Amniotic epithelial cell (primary cell): ENCODE measurements around the gene ZNF343.

Experiments
- DNase-seq: peaks from one replicate; pipeline ENCODE4 v3.0.0-alpha.2; 2010; ENCODE audit warnings: low read depth

Gene ZNF343

DNA sequence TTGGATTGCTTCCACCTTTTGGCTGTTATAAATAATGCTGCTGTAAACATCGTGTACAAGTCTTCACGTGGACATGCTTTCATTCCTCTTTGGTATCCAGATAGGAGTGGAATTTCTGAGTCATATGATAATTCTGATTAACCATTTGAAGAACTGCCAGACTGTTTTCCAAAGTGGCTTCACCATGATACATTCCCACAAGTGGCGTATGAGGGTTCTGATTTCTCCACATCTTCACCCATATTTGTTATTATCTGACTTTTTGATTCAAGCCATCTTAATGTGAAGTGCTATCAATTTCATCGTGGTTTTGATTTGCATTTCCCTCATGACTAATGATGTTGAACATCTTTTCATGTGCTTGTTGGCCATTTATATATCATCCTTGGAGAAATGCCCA is 35.2 kb downstream of the ZNF343 start:
- DNase-seq: peak; percentile 98

DNA sequence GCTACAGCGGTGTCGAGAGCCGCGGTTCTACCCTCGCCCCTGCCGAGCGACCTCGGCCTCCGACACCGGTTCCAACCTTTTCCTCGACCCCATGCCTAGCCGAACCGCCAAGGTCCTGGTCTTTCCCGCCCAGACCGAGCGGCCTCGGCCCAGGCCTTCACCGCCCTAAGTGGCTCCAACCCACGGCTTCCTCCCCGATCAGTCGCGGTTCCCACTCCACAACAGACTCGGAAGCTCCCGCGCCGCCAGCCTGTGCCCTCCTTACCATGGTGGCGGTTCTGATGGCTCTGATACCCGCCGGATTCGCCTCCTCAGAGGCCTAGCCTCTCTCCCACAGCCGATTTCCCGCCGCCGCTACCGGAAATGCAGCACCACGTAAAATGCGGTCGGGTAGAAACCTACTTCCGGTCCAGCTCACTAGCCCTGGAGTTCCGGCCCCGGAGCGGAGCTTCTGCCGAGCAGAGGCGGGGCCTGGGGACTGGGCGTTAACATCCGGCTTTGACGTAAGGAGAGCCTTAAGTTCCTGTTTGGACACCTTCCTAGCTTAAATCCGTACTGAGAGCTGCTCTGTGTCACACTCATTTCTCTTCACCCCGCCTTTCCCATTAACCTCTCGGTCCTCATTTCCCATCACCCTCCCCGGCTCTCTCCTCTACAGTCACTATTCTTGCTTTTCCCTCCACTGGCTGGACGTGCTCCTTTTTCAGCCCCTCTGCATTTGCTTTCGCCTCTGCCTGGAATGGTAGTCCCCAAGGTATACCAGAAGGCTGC is 38.1 kb downstream of the ZNF343 start, which contains the start of gene SNRPB:
Gene SNRPB (minus strand): TSS at position 367 of the 771 bp plus-strand sequence. CDS start 99 bp downstream, at position 268.
- DNase-seq: peak; percentile 99

DNA sequence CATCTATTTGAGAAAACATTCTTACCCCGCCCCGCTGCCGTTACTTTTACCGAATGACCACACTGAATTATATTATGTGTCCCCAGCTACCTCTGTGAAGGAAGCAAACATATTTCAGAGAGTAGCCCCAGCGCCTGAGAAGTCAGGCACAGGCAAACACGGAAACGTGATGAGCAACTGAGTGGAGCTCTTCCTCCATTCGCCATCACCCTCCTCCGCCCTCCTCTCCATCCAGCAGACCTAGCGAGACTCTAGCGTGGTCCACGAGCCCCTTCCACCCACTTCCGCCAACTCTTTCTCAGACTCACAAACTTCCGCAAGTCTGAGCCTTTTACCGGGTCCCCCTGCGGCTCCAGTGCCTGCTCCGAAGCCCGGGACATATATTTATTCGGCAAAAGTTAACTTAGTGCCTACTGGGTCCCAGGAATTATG is 38.7 kb downstream of the ZNF343 start:
- peak; percentile 59 for DNase-seq

DNA sequence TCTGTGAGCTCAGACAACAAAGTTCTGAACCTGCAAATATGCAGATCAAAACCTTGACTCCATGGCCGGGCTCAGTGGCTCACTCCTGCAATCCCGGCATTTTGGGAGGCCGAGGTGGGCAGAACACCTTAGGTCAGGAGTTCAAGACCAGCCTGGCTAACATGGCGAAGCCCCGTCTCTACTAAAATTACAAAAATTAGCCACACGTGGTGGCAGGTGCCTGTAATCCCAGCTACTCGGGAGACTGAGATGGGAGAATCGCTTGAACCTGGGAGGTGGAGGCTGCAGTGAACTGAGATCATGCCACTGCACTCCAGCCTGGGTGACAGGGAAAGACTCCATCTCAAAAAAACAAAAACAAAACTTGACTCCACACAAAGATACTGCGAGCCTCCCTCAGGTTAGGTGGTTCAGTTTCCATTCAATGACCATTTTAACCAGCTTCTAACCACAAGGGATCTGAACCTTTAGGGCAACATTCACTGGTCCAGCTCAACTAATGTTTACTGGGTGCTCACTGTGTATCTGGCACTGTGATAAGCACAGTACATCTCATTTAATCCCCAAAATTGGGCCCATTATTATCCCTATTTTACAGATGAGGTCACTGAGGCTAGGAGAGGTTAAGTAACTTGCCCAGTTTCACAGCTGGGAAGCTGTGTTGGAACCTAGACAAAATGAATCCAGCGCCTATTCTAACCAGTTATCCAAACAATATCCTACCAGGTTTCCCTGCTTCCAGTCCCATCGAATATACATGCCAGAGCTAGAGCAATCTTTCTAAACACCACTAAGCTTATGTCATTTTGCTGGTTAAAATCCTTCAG is 39.9 kb downstream of the ZNF343 start:
- peak; percentile 27 for DNase-seq

DNA sequence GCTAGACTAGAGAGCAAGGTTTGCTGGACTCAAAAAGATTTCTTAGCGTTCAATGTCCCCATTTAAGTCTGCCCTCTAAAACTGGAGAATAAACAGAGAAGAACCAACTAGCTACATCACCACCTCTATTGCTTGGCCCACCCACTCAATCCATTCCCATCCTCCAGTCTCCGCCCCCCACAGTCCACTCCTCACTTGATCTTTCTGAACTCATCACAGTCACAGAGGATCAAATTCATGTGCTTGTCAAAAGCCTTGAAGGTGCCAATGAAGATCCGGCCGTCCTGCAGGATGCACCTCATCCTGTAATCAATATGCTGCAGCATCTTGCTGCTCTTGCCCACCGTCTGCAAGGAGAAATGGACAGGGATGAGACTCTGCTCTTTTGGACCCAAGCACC is 41.3 kb downstream of the ZNF343 start:
- no peak for DNase-seq

DNA sequence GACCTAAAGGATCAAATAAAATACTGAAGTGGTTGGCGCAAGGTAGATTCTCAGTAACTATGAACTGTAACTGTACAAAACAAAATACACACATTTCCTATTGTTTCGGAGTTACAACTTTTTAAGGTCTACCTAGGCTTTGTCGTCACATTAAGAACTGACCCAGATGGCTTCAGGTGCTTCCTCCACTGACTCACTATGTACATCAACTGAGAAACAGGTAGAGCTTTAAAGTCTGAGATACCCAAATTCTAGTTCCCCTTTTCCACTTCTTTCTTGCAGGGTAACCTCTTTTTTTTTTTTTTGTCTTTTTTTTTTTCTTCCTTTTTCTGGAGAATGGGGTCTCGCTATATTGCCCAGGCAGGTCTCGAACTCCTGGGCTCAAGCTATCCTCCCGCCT is 43.6 kb downstream of the ZNF343 start:
- no peak for DNase-seq

DNA sequence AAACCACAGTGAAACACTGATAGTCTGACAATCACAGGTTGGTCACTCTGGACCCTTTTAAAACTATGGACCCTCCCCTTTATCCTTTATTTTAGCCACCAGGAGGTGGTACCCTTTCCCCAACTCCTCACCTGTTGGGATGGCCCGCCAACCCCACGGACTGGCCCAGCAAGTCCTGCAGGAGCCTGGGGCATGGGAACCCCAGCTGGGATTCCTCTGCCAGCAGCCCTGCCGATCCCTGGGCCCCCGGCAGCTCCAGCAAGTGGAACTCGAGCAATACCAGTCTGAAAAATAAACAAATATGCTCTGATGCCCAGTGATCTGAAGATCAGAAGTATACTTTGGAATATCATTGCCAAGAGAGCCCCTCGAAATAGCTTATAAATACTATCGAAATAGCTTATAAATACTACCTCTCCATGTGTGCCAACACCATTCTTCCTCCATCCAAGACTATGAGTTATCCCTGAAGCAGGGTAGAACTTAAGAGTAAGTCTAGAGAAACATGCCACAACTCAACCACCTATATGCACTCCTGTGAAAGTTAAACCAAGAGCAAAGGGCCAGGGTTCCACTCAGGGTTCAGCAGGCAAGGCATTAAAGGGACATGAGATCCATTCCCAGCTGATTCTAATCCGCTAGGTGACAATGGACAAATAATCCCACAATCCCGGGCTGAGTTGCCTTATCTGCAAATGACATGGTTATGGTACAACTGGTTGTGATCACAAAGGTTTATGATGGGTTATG is 44.9 kb downstream of the ZNF343 start:
- DNase-seq: no peak

DNA sequence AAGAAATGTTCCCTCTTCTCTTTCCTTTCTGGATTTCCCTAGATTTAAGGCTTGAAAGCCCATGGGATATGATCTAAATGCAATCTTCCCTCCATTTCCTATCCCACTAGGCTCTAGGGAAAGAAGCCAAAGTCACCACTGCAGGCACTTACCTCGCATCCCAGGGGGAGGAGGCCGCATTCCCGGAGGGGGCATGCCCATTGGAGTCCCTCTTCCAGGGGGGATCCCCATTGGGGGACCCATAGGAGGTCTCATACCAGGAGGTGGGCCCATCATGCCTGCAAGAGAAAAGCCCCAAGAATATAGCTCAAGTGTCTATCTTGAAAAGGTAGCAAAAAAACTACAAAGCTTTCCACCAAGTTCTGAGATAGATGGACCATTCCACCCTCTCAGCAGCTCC is 46.2 kb downstream of the ZNF343 start:
- DNase-seq: no peak

DNA sequence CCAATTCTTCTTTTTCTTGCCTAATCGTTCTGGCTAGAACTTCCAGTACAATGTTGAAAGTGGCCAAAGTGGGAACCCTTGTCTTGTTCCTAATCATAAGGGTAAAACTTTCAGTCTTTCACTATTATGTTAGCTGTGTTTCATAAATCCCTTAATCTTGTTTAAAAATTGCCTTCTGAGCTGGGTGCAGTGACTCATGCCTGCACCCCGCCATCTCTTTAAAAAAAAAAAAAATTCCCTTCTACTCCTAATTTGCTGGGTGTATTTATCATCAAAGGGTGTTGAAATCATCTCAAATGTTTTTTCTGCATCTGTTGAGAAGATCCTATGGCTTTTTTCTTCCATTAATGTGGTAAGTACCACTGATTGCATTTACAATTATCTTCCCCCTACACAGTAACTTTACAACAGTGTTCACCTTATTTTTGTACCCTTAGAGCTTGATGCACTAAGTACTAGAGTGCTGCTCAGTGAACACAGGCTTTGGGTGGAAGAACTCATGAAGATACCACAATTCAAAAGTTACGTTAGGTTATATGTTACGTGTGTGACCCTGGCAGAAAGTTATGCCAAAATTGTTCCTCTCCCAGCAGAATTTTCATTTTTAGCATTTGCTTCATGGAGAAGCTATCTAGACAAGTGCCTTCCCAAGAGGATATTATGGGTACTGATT is 47.8 kb downstream of the ZNF343 start:
- DNase-seq: peak; percentile 47

DNA sequence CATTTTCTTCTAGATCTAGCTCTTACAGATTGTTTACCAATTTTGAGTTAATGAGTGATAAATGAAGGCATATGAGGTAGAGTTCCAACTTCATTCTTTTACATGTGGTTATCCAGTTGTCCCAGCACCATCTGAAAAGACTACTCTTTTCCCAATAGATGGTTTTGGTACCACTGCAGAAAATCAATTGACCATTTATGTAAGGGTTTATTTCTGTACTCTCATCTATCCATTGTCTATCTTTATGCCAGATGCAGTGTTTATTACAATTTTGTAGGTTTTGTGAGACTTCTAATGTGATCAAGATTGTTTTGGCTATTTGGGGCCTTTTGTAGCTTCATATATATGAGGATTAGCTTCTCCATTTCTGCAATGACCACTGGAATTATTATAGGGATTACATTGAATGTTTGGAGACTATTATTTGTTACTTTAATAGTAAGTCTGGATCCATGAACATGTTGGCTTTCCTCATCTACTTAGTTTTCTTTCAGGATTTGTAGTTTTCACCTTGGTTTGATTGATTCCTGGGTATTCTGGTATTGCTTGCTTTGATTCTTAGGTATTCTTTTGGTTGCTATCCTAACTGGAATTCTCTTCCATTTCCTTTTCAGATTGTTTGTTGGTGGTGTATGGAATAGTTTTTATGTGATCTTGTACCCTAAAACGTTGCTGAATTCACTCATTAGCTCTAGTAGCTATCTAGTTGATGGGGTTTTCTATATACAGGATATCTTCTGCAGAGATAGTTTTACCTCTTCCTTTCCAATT is 48.5 kb downstream of the ZNF343 start:
- DNase-seq: no peak

DNA sequence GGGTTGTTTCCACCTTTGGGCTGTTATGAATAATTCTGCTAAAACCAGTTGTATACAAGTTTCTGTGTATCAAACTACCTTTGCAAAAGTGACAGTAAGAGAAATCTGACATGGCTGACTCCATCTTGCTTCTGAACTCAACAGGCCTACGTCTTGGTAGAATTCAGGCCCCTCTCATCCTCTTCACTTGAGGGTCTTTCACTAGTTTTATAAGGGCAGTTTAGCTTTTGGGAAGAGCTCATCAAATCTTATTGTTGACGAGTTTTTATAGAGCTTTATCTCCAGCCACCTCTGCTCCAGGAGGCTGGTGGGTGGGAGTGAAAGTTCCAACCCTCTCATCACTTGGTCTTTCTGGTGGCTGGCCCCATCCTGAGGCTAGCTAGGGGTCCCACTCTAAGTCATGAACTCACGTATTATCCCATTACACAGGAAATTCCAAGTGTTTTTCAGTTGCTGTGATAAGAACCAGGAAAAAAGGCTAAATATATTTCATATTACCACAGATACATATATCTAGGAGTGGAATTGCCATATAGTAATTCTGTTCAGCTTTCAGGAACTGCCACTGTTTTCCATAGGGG is 49.7 kb downstream of the ZNF343 start:
- DNase-seq: no peak

DNA sequence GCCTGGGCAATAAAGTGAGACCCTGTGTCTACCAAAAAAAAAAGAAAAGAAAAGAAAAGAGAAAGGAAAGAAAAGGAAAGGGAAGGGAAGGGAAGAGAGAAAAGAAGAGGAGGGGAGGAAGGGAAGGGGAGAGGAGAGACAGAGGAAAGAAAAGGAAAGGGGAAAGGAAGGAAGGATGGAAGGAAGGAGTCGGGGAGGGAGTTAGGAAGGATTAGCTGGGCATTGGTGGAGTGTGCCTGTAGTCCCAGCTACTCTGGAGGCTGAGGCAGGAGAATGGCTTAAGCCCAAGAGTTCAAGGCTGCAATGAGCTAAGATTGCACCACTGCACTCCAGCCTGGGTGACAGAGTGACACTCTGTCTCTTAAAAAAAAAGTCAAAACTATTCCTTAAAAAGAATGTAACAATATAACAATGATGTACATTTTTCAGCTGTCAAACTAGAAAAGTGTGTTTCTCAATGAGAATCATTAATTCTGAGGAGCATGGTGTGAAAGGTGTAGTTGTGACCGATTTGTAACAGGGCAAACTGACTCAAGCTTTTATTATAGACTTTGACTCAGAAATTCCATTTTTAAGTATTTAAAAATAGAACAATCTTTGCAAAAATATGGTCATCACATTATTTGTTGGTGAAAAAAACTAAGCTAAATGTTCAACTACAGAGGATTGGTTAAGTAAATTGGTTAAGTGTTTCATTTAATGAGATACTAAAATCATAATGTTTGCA is 52.8 kb downstream of the ZNF343 start:
- no peak for DNase-seq

DNA sequence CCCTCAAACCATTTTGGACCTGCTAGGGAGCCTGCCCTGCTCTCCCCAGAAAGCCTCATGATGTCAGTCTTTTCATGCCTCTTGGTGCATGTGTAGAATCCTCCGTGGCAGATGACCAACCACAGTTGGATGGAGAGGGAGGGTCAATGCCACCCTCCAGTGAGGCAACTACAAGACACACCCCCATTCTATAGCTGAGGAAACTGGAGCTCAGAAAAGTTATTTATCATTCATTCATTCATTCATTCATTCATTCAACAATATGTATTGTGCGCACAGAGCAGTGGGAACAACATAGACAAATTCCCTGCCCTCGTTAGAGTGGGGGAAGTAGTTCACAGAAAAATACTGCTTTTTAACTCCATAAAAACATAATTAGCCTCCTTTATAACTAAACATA is 54.9 kb downstream of the ZNF343 start:
- no peak for DNase-seq

DNA sequence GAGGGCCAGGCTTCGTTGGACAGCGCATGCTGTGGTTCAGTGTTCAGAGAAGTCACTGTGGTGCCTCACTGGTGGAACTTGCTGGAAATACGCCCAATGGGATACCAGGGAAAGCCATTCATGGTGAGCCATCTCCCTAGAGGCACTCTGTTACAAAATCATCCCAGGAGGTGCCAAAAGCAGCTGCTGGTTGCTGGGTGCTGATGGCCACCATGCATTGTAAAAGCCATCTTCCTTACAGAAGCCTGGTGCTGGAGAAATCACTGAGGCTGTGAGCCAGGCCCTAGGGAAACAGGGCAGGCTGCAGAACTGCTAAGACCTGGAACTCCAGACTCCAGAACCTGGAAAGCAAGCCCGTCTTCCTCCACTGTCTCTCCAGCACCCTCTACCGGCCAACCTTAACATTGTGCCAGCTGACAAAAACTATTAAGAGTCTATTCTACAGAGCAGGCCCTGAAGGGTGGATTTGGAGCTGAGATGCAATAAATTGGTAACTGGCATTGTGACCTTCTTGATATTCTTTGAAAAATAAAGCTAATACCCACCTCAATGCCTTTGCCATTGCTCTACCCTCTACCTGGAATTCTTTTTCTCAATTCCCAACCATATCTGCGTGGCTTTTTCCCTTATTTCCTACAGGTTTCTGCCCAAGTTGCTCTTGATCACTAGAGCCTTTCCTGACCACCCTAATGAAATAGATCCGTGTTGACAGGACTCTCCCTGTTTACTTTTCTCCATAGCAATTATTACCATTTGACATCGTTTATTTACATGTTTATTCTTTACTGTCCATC is 56.6 kb downstream of the ZNF343 start:
- peak; percentile 63 for DNase-seq

DNA sequence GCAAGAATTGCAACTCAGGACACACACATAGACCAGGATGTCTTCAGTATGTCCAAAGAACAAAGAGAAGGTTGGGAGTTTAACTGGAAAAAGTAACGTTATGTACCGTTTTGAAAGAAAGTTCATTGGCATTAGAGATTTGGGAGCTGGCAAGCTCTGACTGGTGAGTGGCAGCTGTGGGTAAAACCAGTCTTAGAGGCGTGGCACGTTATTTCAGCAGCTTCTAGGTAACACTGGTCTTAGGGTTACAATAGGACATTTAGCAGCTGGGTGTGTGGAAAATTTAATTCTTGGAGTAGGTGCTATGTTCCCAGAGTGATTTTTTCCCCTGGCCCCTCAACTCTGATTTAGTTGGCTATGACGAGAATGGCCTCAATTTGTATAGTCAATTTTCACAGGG is 57.3 kb downstream of the ZNF343 start:
- no peak for DNase-seq

DNA sequence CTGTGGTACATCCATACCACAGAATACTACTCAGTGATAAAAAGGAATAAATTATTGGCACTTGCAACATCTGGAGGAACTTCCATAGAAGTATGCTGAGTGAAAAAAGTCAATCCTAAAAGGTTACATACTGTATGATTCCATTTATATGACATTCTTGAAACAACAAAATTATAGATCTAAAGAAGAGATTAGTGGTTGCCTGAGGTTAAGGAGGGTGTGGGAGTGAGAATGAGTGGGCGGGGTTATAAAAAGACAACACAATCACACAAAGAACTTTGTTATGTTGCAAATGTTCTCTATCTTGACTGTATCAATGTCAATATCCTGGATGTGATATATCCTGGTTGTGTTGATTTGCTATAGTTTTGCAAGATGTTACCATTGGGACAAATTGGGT is 59.3 kb downstream of the ZNF343 start:
- DNase-seq: no peak

DNA sequence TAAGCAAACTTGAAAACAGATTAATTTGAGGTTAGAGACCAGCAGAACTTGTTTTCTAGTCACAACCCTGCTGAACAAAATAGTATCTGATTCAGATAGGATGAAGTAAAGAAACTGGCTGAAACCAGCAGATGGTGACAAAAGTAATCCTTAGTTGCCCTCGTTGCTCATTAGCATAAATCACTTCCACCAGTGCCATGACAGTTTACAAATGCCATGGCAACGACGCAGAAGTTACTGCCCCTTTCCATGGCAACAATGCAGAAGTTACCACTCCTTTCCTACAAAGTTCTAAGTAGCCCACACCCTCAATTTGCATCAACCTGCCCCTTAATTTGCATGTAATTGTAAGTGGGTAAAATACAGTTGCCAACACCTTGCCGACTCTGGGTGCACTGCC is 61.9 kb downstream of the ZNF343 start:
- DNase-seq: no peak
